Epidermal melanocyte (primary cell): Measurements from ENCODE around the gene OR10A3.
A peak's percentile ranks its signal among the peaks of the same experiment; 100 is the strongest.
"Not testable (repeated sequence)": the region's sequence is repeated elsewhere in the genome, so short reads cannot be mapped to it uniquely, and the experiment has no call there.

Source experiments
- DNase-seq: peaks from one replicate; pipeline ENCODE4 v3.0.0; 2011; ENCODE audit warnings: low spot score; ENCODE audit not compliant: insufficient read length

OR10A3 gene

GRCh38 chr11:7941608-7942007 is at the start of gene OR10A3:
TSS of gene OR10A3 (minus strand) at chr11:7941708. CDS start at chr11:7939520, 2,188 bp downstream.
- no peak for DNase-seq

- DNase-seq, result not testable (repeated sequence)
Observed at GRCh38 chr11:7987560-7987883, 46.0 kb upstream of the OR10A3 start.

- peak; percentile 89 for DNase-seq
Observed at GRCh38 chr11:7986768-7987559, 45.5 kb upstream of the OR10A3 start, which contains the start of gene EIF3F. TSS of gene EIF3F (plus strand) at chr11:7987337. CDS start at chr11:7987353, 16 bp downstream.

- no peak for DNase-seq
Observed at GRCh38 chr11:7983832-7984590, 42.5 kb upstream of the OR10A3 start.

GRCh38 chr11:7982582-7983119 is 41.1 kb upstream of the OR10A3 start:
- no peak for DNase-seq

- DNase-seq, result no peak
Observed at GRCh38 chr11:7981619-7982157, 40.2 kb upstream of the OR10A3 start.

GRCh38 chr11:7977232-7977917 is 35.9 kb upstream of the OR10A3 start:
- DNase-seq, result no peak

GRCh38 chr11:7974668-7975067 is 33.2 kb upstream of the OR10A3 start:
- DNase-seq, result no peak

- DNase-seq, result no peak
Observed at GRCh38 chr11:7973011-7973410, 31.5 kb upstream of the OR10A3 start.

- DNase-seq, result no peak
Observed at GRCh38 chr11:7971846-7972245, 30.3 kb upstream of the OR10A3 start.

- DNase-seq, result no peak
Observed at GRCh38 chr11:7969756-7970646, 28.5 kb upstream of the OR10A3 start.

GRCh38 chr11:7968686-7969085 is 27.2 kb upstream of the OR10A3 start:
- no peak for DNase-seq

GRCh38 chr11:7967826-7968225 is 26.3 kb upstream of the OR10A3 start:
- no peak for DNase-seq

GRCh38 chr11:7967097-7967496 is 25.6 kb upstream of the OR10A3 start:
- DNase-seq, result no peak

- DNase-seq, result no peak
Observed at GRCh38 chr11:7965386-7965785, 23.9 kb upstream of the OR10A3 start, which contains the start of gene NLRP10. TSS of gene NLRP10 (minus strand) at chr11:7965447. CDS start at chr11:7963495, 1,952 bp downstream.

GRCh38 chr11:7964873-7965272 is 23.4 kb upstream of the OR10A3 start:
- DNase-seq, result no peak

- no peak for DNase-seq
Observed at GRCh38 chr11:7964261-7964660, 22.8 kb upstream of the OR10A3 start.

GRCh38 chr11:7955191-7955590 is 13.7 kb upstream of the OR10A3 start:
- DNase-seq, result no peak

GRCh38 chr11:7949934-7950333 is 8.4 kb upstream of the OR10A3 start:
- DNase-seq, result no peak

- DNase-seq, result no peak
Observed at GRCh38 chr11:7944123-7944522, 2.6 kb upstream of the OR10A3 start.
